ENCODE measurements around the gene DCAF17. TPM values are rescaled to one million over a fixed set of nuclear protein-coding genes. Genes with fewer than 3 reads are reported as not detected.
A peak's percentile ranks its signal among the peaks of the same experiment; 100 is the strongest.

Gene DCAF17
- 10 to 100 TPM; 21.1 to 24.6 (median 23.9) TPM for total RNA-seq
- 39.7 TPM for total RNA-seq (2013)
- 19.8 to 60.6 (median 40.5) reads per million in 29 experiments for total RNA-seq

- H3K27me3 ChIP-seq (replicated peaks in 1 of 2; ENCODE audit: control insufficient read depth in 2 of 2, extremely low read depth in 1 of 2, insufficient read depth in 2 of 2, low read length in 1 of 2): no peaks in the 10 kb centered on the region
- peak; percentile 83 to 96 (median 92) for DNase-seq
- peak within 1 kb of the TSS; percentile 95 to 96 for H3K27ac Mint-ChIP-seq
- H3K27ac ChIP-seq (ENCODE audit: low read length): peak within 1 kb of the TSS; percentile 96
- H3K9me3 Mint-ChIP-seq: no peaks in the 10 kb centered on the region
- POLR2A ChIA-PET: interaction anchor here in 1 of 2 donors (1.1 kb wide), 1 partner anchor 1862 kb away, joined by 5 read pairs; no protein-coding TSS in a partner anchor
- WGBS (ENCODE audit: insufficient coverage): under 1% methylated on average over 87 of the region's 92 CpGs
- H3K4me1 ChIP-seq (ENCODE audit: control insufficient read depth in 1 of 2, extremely low read depth in 1 of 2, insufficient read depth in 2 of 2, low read length in 2 of 2): peaks cover 9 to 10% of the 10 kb centered on the region in 2 experiments
- peaks cover 44 to 52% (median 50%) of the 10 kb centered on the region in 3 donors for H3K4me1 Mint-ChIP-seq
- no peaks in the 10 kb centered on the region for H3K27me3 Mint-ChIP-seq
- peaks cover 0 to 10% of the 10 kb centered on the region in 2 donors for H3K36me3 ChIP-seq (ENCODE audit: control insufficient read depth in 2 of 2, extremely low read depth in 1 of 2, insufficient read depth in 1 of 2, low read length in 1 of 2)
- peak within 1 kb of the TSS; percentile 79 to 88 (median 84) for H3K4me3 Mint-ChIP-seq
- ATAC-seq (replicated peaks in 1 of 4): peak; percentile 93 to 95 (median 94)
- peak within 1 kb of the TSS; percentile 67 to 93 for H3K4me3 ChIP-seq (ENCODE audit: control insufficient read depth in 1 of 2, extremely low read depth in 1 of 2, low read length in 1 of 2)
- CTCF ChIA-PET: interaction anchor here (0.6 to 4.5 kb wide), 4 partner anchors 403 to 505 kb away, joined by 3 to 20 read pairs (median 6); partner anchors contain the start of gene GORASP2 (in 1 of the 2)
- no peaks in the 10 kb centered on the region for H3K9me3 ChIP-seq
- H3K36me3 Mint-ChIP-seq: peaks cover 31% of the 10 kb centered on the region
Observed at GRCh38 chr2:171434013-171434989, at the start of gene DCAF17. Gene DCAF17 (plus strand): TSS chr2:171434226. CDS start chr2:171434578, 352 bp downstream.

- peaks cover 0 to 3% (median 0%) of the 10 kb centered on the region in 3 donors for H3K9me3 Mint-ChIP-seq
- peaks cover 6 to 18% (median 8%) of the 10 kb centered on the region in 3 donors for H3K4me1 Mint-ChIP-seq
- peaks cover 51% of the 10 kb centered on the region for H3K36me3 Mint-ChIP-seq
- Histone ChIP-seq H3K4me1 (ENCODE audit: control insufficient read depth in 1 of 2, extremely low read depth in 1 of 2, insufficient read depth in 2 of 2, low read length in 2 of 2) (no peaks in the 10 kb centered on the region), H3K4me3 (ENCODE audit: control insufficient read depth in 1 of 2, extremely low read depth in 1 of 2, low read length in 1 of 2) (no peak overlapping the region), H3K27ac (ENCODE audit: low read length) (no peak overlapping the region), H3K27me3 (replicated peaks in 1 of 2; ENCODE audit: control insufficient read depth in 2 of 2, extremely low read depth in 1 of 2, insufficient read depth in 2 of 2, low read length in 1 of 2) (no peaks in the 10 kb centered on the region), H3K9me3 (no peaks in the 10 kb centered on the region), H3K36me3 (ENCODE audit: control insufficient read depth in 2 of 2, extremely low read depth in 1 of 2, insufficient read depth in 1 of 2, low read length in 1 of 2) (no peaks in the 10 kb centered on the region)
- H3K4me3 Mint-ChIP-seq: no peak overlapping the region
- 87% methylated on average over 8 of the region's 10 CpGs for WGBS (ENCODE audit: insufficient coverage)
- DNase-seq (no peak), ATAC-seq (replicated peaks in 1 of 4) (no peak)
- no peaks in the 10 kb centered on the region for H3K27me3 Mint-ChIP-seq
- CTCF ChIA-PET: no interaction called here
- POLR2A ChIA-PET: no interaction called here
- H3K27ac Mint-ChIP-seq: no peak overlapping the region
Observed at GRCh38 chr2:171386627-171387026, 47.4 kb upstream of the DCAF17 start.

GRCh38 chr2:171387052-171387451, 47.0 kb upstream of the DCAF17 start:
- Mint-ChIP-seq H3K36me3 (peaks cover 49% of the 10 kb centered on the region), H3K4me1 (peaks cover 6 to 18% (median 9%) of the 10 kb centered on the region in 3 donors), H3K9me3 (peaks cover 0 to 3% (median 0%) of the 10 kb centered on the region in 3 donors), H3K27ac (no peak overlapping the region), H3K27me3 (no peaks in the 10 kb centered on the region), H3K4me3 (no peak overlapping the region)
- H3K36me3 ChIP-seq (ENCODE audit: control insufficient read depth in 2 of 2, extremely low read depth in 1 of 2, insufficient read depth in 1 of 2, low read length in 1 of 2): no peaks in the 10 kb centered on the region
- POLR2A ChIA-PET: no interaction called here
- 100% methylated on average over 5 of the region's 7 CpGs for WGBS (ENCODE audit: insufficient coverage)
- CTCF ChIA-PET: no interaction called here
- H3K9me3 ChIP-seq: no peaks in the 10 kb centered on the region
- no peak for ATAC-seq (replicated peaks in 1 of 4)
- no peaks in the 10 kb centered on the region for H3K4me1 ChIP-seq (ENCODE audit: control insufficient read depth in 1 of 2, extremely low read depth in 1 of 2, insufficient read depth in 2 of 2, low read length in 2 of 2)
- no peak for DNase-seq
- H3K4me3 ChIP-seq (ENCODE audit: control insufficient read depth in 1 of 2, extremely low read depth in 1 of 2, low read length in 1 of 2): no peak overlapping the region
- H3K27me3 ChIP-seq (replicated peaks in 1 of 2; ENCODE audit: control insufficient read depth in 2 of 2, extremely low read depth in 1 of 2, insufficient read depth in 2 of 2, low read length in 1 of 2): no peaks in the 10 kb centered on the region
- H3K27ac ChIP-seq (ENCODE audit: low read length): no peak overlapping the region

- H3K4me1 ChIP-seq (ENCODE audit: control insufficient read depth in 1 of 2, extremely low read depth in 1 of 2, insufficient read depth in 2 of 2, low read length in 2 of 2): no peaks in the 10 kb centered on the region
- DNase-seq (no peak), ATAC-seq (replicated peaks in 1 of 4) (no peak)
- no peak overlapping the region for H3K27ac Mint-ChIP-seq
- no CpG with 5 or more reads among the region's 1 CpG for WGBS (ENCODE audit: insufficient coverage)
- H3K4me3 Mint-ChIP-seq: no peak overlapping the region
- H3K27me3 Mint-ChIP-seq: no peaks in the 10 kb centered on the region
- H3K27ac ChIP-seq (ENCODE audit: low read length): no peak overlapping the region
- peaks cover 11 to 21% (median 13%) of the 10 kb centered on the region in 3 donors for H3K4me1 Mint-ChIP-seq
- no peaks in the 10 kb centered on the region for H3K9me3 Mint-ChIP-seq
- ChIA-PET CTCF (no interaction called here), POLR2A (interaction anchor here (0.5 to 0.6 kb wide), 2 partner anchors 443 to 1257 kb away, joined by 5 to 10 read pairs; no protein-coding TSS in a partner anchor)
- peaks cover 37% of the 10 kb centered on the region for H3K36me3 Mint-ChIP-seq
- no peak overlapping the region for H3K4me3 ChIP-seq (ENCODE audit: control insufficient read depth in 1 of 2, extremely low read depth in 1 of 2, low read length in 1 of 2)
- H3K9me3 ChIP-seq: no peaks in the 10 kb centered on the region
- H3K27me3 ChIP-seq (replicated peaks in 1 of 2; ENCODE audit: control insufficient read depth in 2 of 2, extremely low read depth in 1 of 2, insufficient read depth in 2 of 2, low read length in 1 of 2): no peaks in the 10 kb centered on the region
- no peaks in the 10 kb centered on the region for H3K36me3 ChIP-seq (ENCODE audit: control insufficient read depth in 2 of 2, extremely low read depth in 1 of 2, insufficient read depth in 1 of 2, low read length in 1 of 2)
Observed at GRCh38 chr2:171389325-171389724, 44.7 kb upstream of the DCAF17 start.

- no peak overlapping the region for H3K4me3 Mint-ChIP-seq
- H3K9me3 ChIP-seq: no peaks in the 10 kb centered on the region
- H3K27me3 Mint-ChIP-seq: no peaks in the 10 kb centered on the region
- H3K27me3 ChIP-seq (replicated peaks in 1 of 2; ENCODE audit: control insufficient read depth in 2 of 2, extremely low read depth in 1 of 2, insufficient read depth in 2 of 2, low read length in 1 of 2): no peaks in the 10 kb centered on the region
- H3K36me3 ChIP-seq (ENCODE audit: control insufficient read depth in 2 of 2, extremely low read depth in 1 of 2, insufficient read depth in 1 of 2, low read length in 1 of 2): no peaks in the 10 kb centered on the region
- no peaks in the 10 kb centered on the region for H3K9me3 Mint-ChIP-seq
- no peaks in the 10 kb centered on the region for H3K4me1 ChIP-seq (ENCODE audit: control insufficient read depth in 1 of 2, extremely low read depth in 1 of 2, insufficient read depth in 2 of 2, low read length in 2 of 2)
- H3K4me3 ChIP-seq (ENCODE audit: control insufficient read depth in 1 of 2, extremely low read depth in 1 of 2, low read length in 1 of 2): no peak overlapping the region
- DNase-seq (no peak), ATAC-seq (replicated peaks in 1 of 4) (no peak)
- ChIA-PET CTCF (no interaction called here), POLR2A (interaction anchor here in 1 of 2 donors (0.6 kb wide), 1 partner anchor 1257 kb away, joined by 5 read pairs; no protein-coding TSS in a partner anchor)
- peaks cover 11 to 21% (median 13%) of the 10 kb centered on the region in 3 donors for H3K4me1 Mint-ChIP-seq
- WGBS (ENCODE audit: insufficient coverage): no CpG with 5 or more reads among the region's 1 CpG
- H3K27ac ChIP-seq (ENCODE audit: low read length): no peak overlapping the region
- no peak overlapping the region for H3K27ac Mint-ChIP-seq
- H3K36me3 Mint-ChIP-seq: peaks cover 37% of the 10 kb centered on the region
Observed at GRCh38 chr2:171389780-171390179, 44.2 kb upstream of the DCAF17 start.

GRCh38 chr2:171390941-171391516, 43.0 kb upstream of the DCAF17 start:
- Mint-ChIP-seq H3K27me3 (no peaks in the 10 kb centered on the region), H3K27ac (no peak overlapping the region), H3K4me1 (peaks cover 8 to 19% (median 9%) of the 10 kb centered on the region in 3 donors), H3K36me3 (peaks cover 31% of the 10 kb centered on the region), H3K9me3 (no peaks in the 10 kb centered on the region), H3K4me3 (no peak overlapping the region)
- CTCF ChIA-PET: no interaction called here
- H3K27me3 ChIP-seq (replicated peaks in 1 of 2; ENCODE audit: control insufficient read depth in 2 of 2, extremely low read depth in 1 of 2, insufficient read depth in 2 of 2, low read length in 1 of 2): no peaks in the 10 kb centered on the region
- POLR2A ChIA-PET: no interaction called here
- no peak overlapping the region for H3K4me3 ChIP-seq (ENCODE audit: control insufficient read depth in 1 of 2, extremely low read depth in 1 of 2, low read length in 1 of 2)
- WGBS (ENCODE audit: insufficient coverage): no CpG with 5 or more reads among the region's 1 CpG
- no peaks in the 10 kb centered on the region for H3K36me3 ChIP-seq (ENCODE audit: control insufficient read depth in 2 of 2, extremely low read depth in 1 of 2, insufficient read depth in 1 of 2, low read length in 1 of 2)
- no peak overlapping the region for H3K27ac ChIP-seq (ENCODE audit: low read length)
- H3K4me1 ChIP-seq (ENCODE audit: control insufficient read depth in 1 of 2, extremely low read depth in 1 of 2, insufficient read depth in 2 of 2, low read length in 2 of 2): no peaks in the 10 kb centered on the region
- ATAC-seq (replicated peaks in 1 of 4) (no peak), DNase-seq (no peak)
- H3K9me3 ChIP-seq: no peaks in the 10 kb centered on the region

Data from T-cell (primary cell).